PFSK-1 (cell line): ENCODE data around the gene FAM120AOS.

ENCODE experiments used
- FOXP2 ChIP-seq: optimal IDR thresholded peaks from 2 replicates; pipeline ENCODE3; 2011; ENCODE audit warnings: borderline replicate concordance, control low read depth, inconsistent platforms; ENCODE audit not compliant: insufficient read depth; ENCODE audit errors: extremely low read length, extremely low read depth
- POLR2AphosphoS5 ChIP-seq: IDR thresholded peaks from 2 replicates; pipeline ENCODE4 v1.6.1; 2012; ENCODE audit warnings: low read depth, mild to moderate bottlenecking, control low read depth, low read length, moderate library complexity
- REST ChIP-seq, 2 experiments: IDR thresholded peaks; 2 replicates each; pipeline versions ENCODE4 v1.6.1 to v1.8.0; 2011 to 2012; ENCODE audit warnings: low read depth in 2 of 2, low read length in 2 of 2, control low read depth in 1 of 2, inconsistent platforms in 1 of 2, mild to moderate bottlenecking in 1 of 2, moderate library complexity in 1 of 2; ENCODE audit not compliant: insufficient read depth in 1 of 2
- SIN3A ChIP-seq: IDR thresholded peaks from 2 replicates; pipeline ENCODE4 v1.6.1; 2012; ENCODE audit warnings: mild to moderate bottlenecking, low read length, moderate library complexity, borderline replicate concordance; ENCODE audit not compliant: insufficient read depth
- TAF1 ChIP-seq: IDR thresholded peaks from 2 replicates; pipeline ENCODE4 v1.6.1; 2012; ENCODE audit warnings: low read length, control low read depth, borderline replicate concordance; ENCODE audit not compliant: insufficient read depth

The FAM120AOS gene

GRCh38 chr9:93467062-93467416, 13.7 kb upstream of the FAM120AOS start:
- TF ChIP-seq FOXP2, result no peak
- TF ChIP-seq REST (IDR thresholded peaks at IDR 0.05; ENCODE audit: insufficient read depth in 1 of 2, low read depth in 2 of 2, low read length in 2 of 2), result no peak
- TF ChIP-seq TAF1, result no peak
- no peak for TF ChIP-seq SIN3A
- no peak for TF ChIP-seq POLR2AphosphoS5

DNA sequence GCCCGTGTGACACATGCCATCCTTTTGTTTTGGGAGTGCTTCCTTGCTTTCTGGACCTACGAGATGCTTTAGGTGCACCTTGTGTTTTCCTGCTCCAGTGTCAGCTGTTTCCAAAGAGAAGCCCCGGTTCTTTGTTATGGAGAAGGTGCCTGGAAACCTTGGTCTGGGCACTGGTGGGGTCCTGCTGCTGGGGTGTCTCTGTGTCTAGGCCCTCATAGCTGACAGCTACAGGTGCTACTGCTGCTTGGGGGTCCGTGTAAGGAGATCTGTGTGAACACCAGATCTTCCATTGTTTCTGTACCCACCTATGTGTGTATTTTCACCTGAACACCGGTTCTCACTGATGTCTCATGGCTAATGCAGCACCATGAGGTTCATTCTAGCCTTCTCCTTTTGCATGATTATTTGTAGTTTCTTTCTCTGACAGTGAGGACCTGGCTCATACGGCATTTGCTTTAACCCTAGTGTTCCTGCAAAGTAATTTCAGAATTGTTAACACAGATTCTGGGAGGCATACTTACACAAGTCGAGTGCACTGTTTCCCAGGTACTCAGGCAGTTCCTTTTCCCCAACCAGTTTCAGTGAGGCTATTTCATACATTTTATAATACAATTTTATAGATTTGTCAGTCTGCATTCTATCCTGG, 13.2 kb upstream of the FAM120AOS start:
- no peak for TF ChIP-seq FOXP2
- no peak for TF ChIP-seq POLR2AphosphoS5
- no peak for TF ChIP-seq SIN3A
- TF ChIP-seq REST (IDR thresholded peaks at IDR 0.05; ENCODE audit: insufficient read depth in 1 of 2, low read depth in 2 of 2, low read length in 2 of 2), result no peak
- TF ChIP-seq TAF1, result no peak

DNA sequence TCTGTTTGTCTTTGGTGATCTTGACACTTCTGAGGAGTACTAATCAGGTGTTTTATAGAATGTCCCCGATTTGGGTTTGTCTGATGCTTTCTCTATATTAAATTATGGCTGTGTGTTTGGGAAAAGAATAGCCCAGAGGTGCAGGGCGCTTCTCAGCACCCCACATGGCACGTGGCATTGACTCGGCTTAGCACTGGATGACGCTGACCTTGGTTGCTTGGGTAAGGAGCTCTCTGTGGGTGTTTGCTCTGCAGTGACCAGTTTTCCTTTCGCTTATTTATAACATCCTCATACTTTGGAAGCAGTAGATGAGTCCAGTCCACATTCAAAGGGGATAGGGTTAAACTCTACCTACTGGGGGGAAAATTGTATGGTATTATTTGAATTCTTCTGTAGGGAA, 12.5 kb upstream of the FAM120AOS start:
- TF ChIP-seq POLR2AphosphoS5 (no peak), FOXP2 (no peak)

DNA sequence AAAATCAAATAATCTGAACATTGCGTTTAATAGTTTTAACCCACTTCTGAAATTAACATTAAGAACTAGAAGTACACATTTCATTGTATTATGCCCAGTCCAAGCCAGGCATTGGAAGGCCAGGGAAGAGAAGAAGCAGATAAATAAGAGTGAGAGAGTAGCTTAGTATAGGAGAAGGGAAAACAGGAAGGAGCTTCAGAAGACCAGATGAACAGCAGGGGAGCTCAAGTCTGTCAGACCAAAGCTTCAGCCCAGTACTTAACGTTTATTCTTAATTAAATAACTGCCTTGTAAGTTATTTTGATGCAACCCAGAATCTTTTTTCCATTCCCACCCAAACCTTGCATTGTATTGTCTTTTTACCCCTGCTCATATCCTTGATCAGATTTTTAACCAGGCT, 11.5 kb upstream of the FAM120AOS start:
- TF ChIP-seq SIN3A, result no peak
- no peak for TF ChIP-seq TAF1
- no peak for TF ChIP-seq REST (IDR thresholded peaks at IDR 0.05; ENCODE audit: insufficient read depth in 1 of 2, low read depth in 2 of 2, low read length in 2 of 2)
- TF ChIP-seq POLR2AphosphoS5, result no peak
- TF ChIP-seq FOXP2, result no peak

DNA sequence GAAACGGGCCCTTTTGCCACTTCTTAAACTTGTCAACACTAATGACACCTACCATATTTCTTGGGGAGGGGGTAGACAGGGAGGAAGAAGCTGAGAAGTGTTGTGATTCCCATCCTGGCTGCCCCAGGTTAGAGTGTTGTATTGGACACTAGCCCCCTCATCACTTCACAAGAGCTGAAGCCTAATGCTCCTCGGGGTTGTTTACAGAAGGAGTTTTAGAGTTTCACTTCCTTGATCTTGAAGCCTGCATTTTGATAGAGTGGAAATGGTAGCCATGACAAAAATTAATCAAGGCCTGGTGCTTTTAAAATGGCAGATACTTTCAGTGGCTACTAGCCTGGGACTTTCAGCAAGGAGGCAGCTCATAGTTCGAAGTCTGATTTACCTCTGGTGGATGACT, 11.0 kb upstream of the FAM120AOS start:
- no peak for TF ChIP-seq POLR2AphosphoS5
- TF ChIP-seq SIN3A, result no peak
- TF ChIP-seq FOXP2, result no peak
- TF ChIP-seq REST (IDR thresholded peaks at IDR 0.05; ENCODE audit: insufficient read depth in 1 of 2, low read depth in 2 of 2, low read length in 2 of 2), result no peak
- no peak for TF ChIP-seq TAF1
